HG02852 (cell line): ENCODE measurements around the gene ZFHX3.
"Not testable (repeated sequence)": the region's sequence is repeated elsewhere in the genome, so short reads cannot be mapped to it uniquely, and the experiment has no call there.

Experiments used
- ATAC-seq: cut with Tn5 transposase; IDR thresholded peaks from one replicate; pipeline ENCODE4 v1.9.1; 2021; ENCODE audit warnings: mild to moderate bottlenecking, moderate library complexity; ENCODE audit not compliant: unreplicated experiment

The ZFHX3 gene

DNA sequence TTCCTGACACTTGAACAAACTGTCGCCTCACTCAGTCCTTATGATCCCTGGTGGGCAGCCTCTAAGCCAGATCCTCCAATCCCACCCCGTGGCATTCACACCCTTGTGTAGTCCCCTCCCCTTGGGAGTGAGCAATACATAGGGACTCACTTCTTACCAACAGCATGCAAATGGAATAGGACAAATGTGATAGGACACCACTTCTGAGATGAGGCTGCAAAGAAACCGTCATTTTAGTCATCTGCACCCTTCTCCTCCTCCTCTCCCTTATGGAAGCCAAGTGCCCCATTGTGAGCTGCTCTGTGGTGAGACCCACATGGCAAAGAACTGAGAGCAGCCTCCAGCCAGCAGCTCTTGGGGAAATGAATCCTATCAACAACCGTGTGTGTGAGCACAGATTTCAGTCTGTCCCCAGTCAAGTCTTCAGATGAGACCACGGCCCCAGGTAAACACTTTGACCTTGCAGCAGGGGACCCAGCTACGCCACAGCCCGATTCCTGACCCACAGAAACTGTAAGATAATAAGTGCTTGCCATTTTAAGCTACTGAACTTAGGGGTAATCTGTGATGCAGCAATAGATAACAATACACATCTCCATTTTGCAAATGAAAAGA lies 46.9 kb downstream of the ZFHX3 start:
- no peak for ATAC-seq

DNA sequence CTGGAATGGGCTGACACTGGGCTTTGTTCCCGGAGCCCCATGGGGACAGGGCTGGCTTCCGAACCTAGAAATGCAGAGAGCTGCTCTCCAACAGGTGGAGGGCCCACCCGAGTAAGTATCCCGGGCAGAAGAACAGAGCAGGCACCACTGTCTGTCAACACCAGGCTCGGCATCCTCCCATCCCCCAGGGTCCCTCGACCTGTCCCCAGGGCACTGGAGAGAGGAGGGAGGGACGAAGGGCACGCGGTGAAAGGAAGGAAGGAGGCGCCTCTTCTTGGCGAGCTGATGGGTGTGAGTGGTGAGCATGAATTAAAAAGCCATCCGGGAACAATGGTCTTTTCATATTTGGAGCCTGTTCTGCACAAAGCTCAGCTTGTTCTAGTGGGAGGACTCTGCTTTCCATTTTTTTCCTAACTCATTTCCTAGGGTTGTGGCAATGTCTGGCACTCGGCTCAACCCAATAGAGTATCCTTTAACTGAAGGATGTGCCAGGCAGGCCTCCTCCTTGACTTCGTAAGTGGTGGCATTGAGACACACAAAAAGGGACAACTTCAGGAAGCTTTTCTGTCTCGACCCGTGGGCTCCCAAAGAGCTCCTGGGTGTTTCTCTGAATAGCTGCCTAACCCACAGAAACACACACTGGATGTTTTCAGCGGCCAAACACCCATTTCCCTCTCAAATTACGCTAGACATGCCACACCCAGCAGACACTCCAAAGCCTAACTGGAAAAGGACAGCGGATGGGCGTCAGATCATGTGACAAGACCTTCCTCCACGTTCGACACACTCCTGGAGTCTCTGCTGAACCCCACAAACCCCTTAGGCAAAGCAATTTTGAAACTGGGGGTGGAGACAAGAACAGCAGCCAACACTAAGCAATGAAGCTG lies 47.7 kb downstream of the ZFHX3 start:
- no peak for ATAC-seq

DNA sequence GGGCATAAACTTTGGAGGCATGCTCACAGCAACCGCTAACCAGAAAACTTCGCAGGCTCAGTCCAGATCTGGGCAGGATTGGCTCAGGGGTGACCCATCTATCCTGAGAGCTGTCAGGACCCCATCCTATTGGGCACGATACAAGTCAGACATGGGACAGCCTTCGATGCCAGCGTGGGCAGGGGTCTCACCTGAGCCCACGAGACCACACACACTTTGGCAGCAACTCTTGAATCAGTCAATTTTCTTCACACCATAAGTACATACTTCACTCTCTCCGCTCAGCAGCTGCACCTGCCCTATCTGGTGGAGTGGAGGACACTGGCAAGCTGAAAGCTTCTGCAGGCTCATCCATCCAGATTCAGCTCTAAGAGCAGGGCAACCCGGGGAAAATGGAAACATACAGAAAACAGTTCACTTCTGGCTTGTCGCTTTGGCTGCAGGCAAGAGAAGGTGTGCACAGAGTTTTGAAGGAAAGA lies 48.3 kb downstream of the ZFHX3 start:
- no peak for ATAC-seq

DNA sequence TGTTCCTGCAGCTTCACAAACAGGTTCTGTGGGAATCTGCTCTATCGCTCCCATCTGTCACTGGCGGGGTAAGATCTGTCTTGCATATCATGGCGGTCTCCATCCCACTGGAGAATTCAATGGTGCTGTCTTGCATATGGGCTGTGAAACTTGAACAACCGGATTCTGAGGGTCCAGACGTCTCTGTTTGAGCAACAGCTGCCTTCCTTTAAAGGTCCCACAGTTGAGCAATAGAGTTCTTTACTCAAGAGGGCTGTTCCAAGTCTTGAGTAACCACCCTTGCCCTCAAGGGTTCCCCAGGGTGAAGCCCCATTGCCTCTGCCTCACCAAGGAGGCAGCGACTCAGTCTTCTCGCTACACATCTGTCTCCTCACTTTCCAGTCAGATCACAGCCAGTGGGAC lies 50.8 kb downstream of the ZFHX3 start:
- no peak for ATAC-seq

DNA sequence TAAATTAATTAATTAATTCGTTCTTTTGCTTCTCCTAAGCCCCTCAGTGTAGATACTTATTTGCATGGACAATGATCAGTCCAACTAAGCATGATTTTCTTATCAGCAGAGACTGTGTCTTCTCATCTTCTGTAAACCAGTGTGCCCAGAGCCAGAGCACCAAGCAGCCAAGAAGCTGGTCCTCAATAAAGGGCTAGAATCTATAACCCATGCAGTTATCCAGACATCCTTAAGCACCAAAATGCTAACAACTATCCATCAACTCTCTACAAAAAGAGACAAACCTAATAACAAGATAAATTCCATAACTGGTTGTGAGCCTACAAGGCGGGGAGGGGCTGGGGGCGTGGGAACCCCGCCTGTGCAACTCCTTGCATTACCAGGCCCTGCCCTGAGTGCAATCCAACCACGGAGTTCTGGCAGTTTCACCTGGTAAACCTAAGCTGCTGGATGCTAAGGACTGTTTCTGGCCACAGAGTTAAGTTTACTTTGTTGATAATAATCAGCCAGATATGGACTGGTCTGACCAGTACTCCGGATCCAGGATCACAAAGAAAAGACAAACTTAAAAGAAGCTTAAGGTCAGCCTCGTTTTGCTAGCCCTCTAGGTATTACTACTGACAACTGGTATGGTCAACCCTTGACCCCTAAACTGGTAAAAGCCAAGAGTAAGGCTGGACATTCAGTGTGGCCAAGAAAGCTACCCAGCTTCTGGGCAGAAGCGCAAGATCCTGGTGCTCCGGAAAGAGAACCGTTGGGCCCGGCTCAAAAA lies 51.5 kb downstream of the ZFHX3 start:
- ATAC-seq = no peak

DNA sequence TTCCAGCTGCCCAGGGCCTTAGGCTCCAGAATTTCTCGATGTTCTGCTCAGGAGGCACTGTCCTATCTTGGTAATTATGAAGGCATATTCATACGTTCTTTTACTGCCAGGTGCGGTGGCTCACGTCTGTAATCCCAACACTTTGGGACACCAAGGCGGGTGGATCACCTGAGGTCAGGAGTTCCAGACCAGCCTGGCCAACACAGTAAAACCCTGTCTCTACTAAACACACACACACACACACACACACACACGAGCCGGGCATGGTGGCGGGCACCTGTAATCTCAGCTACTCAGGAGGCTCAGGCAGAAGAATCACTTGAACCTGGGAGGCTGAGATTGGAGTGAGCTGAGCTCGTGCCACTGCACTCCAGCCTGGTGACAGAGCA lies 52.1 kb downstream of the ZFHX3 start:
- not testable (repeated sequence) for ATAC-seq

DNA sequence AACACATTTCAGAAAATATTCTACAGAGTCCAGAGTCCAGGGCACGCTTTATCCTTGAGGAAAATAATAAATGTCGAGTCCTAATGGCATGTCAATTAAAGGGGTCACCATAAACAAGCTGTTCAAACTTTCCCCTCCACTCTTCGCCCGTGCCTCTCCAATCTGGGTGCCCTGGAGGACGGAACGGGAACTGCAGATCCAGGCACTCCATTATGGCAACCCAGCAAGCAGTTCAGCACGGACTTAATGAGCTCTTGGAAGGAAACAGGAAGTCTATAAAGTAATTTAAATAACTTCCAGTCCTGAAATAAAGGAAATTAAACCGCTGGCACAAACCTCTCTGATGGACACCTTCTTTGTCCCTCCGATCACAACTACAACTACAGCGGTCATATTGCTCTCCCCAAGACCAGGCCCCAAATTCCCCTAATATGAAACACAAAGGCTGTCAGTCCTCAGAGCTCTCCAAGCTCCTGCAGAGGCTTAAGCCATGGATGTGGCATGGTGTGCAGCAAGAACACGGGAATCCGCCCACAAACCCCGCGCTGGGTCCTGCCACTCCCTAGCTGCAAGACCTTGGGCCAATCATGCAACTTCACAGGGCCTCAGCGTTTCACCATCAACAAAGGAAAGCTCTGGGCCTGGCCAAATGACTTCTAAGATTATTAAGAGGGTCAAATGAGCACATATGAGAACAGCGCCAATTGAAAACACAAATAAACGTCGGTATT lies 52.6 kb downstream of the ZFHX3 start:
- no peak for ATAC-seq

DNA sequence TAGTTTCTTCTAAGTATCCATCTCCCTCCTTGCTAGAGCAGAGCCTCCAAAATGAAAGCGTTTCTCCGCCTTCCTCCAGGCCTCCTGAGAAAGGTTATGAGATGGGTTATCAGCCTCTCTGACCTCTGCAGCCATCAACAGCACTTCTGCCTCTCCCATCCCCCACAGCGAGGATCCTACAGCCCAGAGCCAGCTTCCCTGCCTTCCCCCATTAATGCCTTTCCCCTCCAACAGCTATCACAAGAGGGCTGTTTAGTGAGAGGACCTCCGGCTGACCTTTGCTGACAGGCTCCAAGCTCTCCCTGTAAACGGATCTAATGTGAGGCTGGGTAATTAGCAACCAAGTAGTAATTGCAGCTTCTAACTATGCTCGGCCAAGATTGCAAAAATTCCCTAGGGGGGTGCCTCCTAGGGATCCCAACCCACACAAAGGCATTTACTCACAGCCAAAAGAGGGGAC lies 55.8 kb downstream of the ZFHX3 start:
- no peak for ATAC-seq

DNA sequence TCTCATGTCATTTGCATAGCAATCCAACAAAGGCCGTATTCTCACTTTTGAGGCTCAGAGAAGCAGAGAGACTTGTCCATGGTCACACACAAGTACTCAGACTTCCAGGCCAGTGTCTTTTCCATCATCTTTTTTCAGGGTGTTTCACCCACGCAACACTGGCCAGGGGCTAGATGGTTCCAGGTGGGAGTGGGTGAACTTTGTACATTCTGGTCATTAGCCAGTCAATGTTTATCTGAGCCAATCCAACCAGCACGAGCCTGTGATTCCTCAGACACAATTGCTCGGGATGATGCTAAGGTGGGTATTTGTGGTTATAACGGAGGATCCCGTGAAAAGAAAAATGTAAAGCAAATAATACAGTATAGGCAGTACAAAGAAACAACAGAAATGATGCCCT lies 56.3 kb downstream of the ZFHX3 start:
- ATAC-seq = no peak

DNA sequence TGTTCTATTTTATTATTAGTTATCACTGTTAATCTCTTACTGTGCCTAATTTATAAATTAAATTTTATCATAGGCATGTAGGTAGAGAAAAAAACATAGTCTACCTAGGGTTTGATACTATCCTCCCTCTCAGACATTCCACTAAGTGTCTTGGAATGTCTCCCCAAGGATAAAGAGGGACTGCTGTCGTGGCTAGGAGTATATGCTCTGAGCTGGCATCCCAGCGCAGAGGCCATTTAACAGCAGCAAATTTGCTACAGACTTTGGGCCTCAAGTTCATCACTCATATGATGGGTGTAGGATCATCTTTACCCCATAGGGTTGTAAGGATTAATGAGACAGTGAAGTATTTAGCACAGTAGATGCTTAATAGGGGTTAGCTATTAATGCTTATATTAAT lies 56.7 kb downstream of the ZFHX3 start:
- ATAC-seq = no peak

DNA sequence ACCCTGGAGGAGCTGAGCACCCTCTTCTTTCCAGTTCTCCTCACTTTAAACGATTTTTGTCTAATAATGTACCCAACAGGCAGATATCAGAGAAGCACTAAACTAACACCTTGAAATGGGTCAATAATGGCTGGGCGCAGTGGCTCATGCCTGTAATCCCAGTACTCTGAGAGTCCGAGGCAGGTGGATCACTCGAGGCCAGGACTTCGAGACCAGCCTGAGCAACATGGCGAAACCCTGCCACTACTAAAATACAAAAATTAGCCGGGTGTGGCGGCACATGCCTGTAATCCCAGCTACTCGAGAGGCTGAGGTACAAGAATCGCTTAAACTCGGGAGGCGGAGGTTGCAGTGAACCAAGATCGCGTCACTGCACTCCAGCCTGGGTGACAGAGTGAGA lies 57.4 kb downstream of the ZFHX3 start:
- no peak for ATAC-seq

DNA sequence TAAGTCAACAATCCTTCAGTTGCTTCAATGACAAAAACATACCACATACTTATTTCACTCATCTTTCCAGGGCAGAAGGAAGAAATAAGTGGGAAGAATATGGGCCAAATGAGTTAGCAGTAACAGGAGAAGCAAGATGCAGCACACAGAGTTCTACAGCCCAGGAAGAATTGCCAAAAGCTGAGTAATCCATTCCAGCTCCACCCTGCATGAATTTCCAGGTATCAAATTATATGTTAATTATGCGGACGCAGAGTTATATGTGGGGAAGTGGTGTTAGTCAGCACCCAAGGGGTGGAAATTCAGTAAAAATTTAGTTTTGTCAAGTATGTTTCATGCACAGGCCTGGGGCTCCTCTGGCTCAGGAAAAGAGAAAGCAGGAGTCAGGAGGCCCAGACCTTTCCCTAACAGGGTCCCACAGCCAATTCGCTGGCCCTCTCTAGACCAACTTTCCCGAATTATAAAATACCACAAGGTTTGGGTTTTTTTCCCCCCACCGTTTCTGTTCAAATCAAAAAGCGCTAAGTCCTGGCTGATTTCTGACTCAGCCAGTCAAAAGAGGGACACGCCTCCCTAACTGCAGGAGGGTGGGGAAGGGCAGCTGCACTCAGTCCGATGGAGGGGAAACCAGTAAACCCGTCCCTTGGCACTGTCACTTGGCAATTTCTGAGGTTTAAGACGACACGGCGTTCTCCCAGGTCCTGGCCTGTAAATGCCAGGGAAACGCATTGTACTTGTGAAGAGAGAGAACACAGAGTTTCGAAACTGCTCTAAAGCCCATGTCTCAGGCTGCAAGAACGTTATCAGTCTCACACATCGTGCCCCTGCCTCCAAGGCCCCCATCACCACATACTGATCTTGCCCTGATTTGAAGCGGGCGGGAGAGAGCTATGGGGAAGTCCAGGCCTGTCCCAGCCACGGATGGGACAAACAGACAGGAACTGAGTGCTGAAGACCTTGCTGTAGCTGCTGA lies 58.1 kb downstream of the ZFHX3 start:
- ATAC-seq = no peak

DNA sequence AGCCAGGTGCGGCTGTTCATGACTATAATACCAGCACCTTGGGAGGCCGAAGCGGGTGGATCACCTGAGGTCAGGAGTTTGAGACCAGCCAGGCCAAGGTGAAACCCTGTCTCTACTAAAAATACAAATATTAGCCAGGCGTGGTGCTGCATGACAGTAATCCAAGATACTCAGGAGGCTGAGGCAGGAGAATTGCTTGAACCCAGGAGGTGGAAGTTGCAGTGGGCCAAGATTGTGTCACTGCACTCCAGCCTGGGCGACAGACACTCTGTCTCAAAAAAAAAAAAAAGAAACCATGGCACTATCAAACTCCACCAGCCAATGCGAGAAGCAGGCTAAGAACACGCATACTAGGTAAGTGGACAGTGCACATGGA lies 58.7 kb downstream of the ZFHX3 start:
- not testable (repeated sequence) for ATAC-seq

DNA sequence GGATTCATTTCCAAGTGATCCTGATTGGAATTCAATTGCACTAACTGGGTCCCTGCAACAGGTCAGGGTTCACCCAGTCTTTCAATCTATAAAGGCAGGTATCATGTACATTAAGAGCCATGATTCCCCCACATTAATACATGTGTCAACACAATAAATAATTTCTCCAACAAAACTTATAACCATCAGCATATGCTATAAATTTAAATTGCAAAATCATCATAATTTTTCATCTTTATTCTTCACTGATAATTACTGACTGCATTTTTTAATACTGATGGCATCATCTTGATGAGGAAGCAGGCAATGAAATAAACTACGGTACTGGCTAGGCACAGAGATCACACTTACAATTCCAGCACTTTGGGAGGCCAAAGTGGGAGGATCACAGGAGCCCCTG lies 59.4 kb downstream of the ZFHX3 start:
- no peak for ATAC-seq

DNA sequence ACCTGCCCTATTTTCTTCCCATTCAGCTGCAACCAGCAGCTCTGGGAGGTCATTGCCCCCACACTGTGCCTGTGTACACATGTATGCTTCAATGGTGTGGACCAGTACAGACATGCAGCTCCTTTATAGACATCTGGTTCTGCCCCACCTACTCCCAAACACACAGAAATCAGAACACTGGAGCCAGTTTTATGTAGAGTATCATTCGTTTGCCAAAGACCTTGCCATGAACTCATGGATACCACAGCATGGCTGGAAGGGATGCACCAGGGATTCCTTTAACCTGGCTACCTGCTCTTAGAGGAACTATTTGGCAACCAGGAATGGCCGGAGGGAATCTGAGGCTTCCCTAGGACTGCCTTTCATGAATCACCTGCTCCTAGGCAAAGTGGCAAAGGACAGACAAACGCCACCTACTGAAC lies 60.4 kb downstream of the ZFHX3 start:
- no peak for ATAC-seq

DNA sequence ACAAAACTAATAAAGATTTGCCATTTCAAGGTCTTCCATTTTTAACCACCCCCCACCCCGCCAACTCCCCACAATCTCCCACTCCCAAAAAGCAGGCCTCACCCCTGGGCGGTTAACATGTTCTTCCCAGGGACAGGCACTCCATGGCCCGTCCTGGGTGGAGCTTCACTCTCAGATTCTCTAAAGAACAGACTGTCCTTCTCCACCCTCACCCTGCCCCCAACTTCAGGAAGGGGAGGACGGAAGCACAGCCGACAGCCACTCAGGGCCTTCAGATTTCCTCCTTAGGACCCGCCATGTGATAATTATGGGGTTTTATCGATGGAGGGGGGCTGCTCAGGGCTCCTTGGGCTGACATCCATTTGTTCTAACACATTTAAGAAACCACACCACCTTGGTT lies 61.9 kb downstream of the ZFHX3 start:
- no peak for ATAC-seq

DNA sequence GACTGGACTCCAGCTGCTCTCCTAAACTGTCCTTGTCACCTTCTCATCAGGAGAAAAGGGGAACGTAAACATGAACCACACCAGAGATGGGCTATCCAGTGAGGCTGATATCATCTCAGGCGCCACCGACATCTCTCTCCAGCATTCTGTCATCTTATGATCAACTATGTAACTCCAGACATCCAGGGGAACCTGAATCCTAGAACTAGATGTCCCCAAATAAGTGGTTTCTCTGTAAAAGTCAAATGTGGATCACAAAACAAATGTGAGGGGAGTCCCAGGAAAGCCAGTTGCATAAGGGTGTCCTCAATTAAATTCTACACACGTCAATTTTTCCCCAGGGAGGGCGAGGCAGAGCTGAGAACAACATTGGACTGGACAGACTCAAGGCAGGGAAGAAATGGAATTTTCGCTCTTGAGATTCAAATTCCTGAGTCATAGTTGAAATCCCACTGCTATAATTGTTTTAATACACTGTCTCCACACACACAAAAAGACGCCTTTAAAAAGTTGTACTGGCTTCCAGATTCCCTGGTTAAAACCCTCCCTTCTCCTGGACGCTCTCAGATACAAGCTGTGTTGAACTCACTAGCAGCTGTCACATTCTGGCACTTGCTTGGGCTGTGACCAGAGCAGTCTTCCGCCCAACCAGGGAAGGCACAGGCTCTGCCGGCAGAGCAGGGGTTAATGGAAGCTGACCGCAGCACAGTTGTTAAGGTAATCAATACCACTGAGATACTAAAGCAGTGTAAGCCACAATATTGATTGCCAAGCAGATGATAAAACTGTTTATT lies 62.6 kb downstream of the ZFHX3 start:
- ATAC-seq = no peak

DNA sequence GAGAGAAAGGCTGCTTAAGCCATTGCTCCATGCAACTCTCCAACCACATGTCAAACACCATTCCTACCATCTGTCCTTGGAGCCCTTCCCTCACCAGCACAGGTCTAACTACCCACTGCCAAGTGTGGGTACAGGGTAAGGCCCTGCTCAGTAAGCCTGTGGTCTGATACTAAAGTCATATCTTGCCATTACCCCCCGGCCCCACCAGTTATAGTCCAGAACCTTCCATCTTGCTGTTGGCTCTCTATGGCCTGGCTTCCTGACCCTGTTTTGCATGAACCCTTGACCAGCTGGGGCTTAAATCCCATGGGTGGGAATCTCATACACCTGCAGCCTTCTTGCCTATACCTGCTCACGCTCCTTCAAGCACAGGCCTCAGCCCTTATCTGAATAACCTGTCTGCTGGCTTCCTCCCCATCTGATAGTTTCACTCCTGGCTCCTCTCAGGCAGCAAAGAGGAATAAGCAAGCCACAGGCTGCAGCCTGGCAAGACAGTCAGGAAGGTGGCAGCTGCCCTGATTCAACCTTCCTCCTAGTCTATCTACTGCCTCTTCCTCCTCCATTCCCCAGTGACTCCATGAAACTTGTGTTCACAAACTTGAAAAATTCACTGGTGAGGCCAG lies 64.1 kb downstream of the ZFHX3 start:
- ATAC-seq = no peak
